Amygdala (tissue), 56 donors: ENCODE measurements around the gene ZNF865.

Source experiments
- DNase-seq, 56 donors: peaks; one replicate each; lab custom pipeline; 2025; lab: John Stamatoyannopoulos, UW

ZNF865 gene

GRCh38 chr19:55643003-55643886 lies 37.8 kb downstream of the ZNF865 start, which contains the start of gene ZNF581:
Gene ZNF581, plus strand, starts transcription at chr19:55643649. Its CDS starts 923 bp downstream, at chr19:55644572.
- peak in 53 of 56 donors; percentile 26 to 83 (median 58) for DNase-seq

- DNase-seq = peak in 3 of 56 donors; percentile 34 to 54 (median 44)
These were observed 38.4 kb downstream of the ZNF865 start for GRCh38 chr19:55643887-55644176.

- DNase-seq = no peak
These were observed 38.9 kb downstream of the ZNF865 start for GRCh38 chr19:55644191-55644833.

- DNase-seq = no peak
These were observed 39.5 kb downstream of the ZNF865 start for GRCh38 chr19:55644842-55645511.

- no peak for DNase-seq
These were observed 40.0 kb downstream of the ZNF865 start for GRCh38 chr19:55645512-55645881.

- DNase-seq = no peak
These were observed 41.7 kb downstream of the ZNF865 start for GRCh38 chr19:55646889-55647731.

GRCh38 chr19:55647732-55648584 lies 42.5 kb downstream of the ZNF865 start, which contains the start of gene CCDC106:
Gene CCDC106, plus strand, starts transcription at chr19:55648212. Its CDS starts 835 bp downstream, at chr19:55649047.
- DNase-seq = peak in 54 of 56 donors; percentile 26 to 92 (median 70)

GRCh38 chr19:55648585-55649267 lies 43.3 kb downstream of the ZNF865 start:
- no peak for DNase-seq

- no peak for DNase-seq
These were observed 44.0 kb downstream of the ZNF865 start for GRCh38 chr19:55649268-55650125.

- DNase-seq = no peak
These were observed 44.7 kb downstream of the ZNF865 start for GRCh38 chr19:55650126-55650557.

- no peak for DNase-seq
These were observed 45.3 kb downstream of the ZNF865 start for GRCh38 chr19:55650602-55651230.

GRCh38 chr19:55651236-55651635 lies 45.8 kb downstream of the ZNF865 start:
- no peak for DNase-seq

GRCh38 chr19:55652311-55653128 lies 47.1 kb downstream of the ZNF865 start:
- DNase-seq = no peak

- DNase-seq = peak; percentile 84 to 100 (median 95)
These were observed 48.3 kb downstream of the ZNF865 start for GRCh38 chr19:55653651-55654322.

- peak; percentile 87 to 99 (median 97) for DNase-seq
These were observed 48.9 kb downstream of the ZNF865 start for GRCh38 chr19:55654323-55654867.
